Endothelial cell (in vitro differentiated cells): ENCODE results near the gene ANKH. TPM values are rescaled to one million over a fixed set of nuclear protein-coding genes. Genes with fewer than 3 reads are reported as not detected.

Experiments
- DNase-seq: peaks from one replicate; pipeline ENCODE4 v3.0.0; 2021; ENCODE audit warnings: low spot score
- H3K27ac Mint-ChIP-seq: one replicate; pipeline ENCODE4 v1.8.0; 2021; ENCODE audit warnings: mixed read lengths, inconsistent platforms; ENCODE audit not compliant: unreplicated experiment
- H3K27me3 Mint-ChIP-seq: one replicate; pipeline ENCODE4 v1.8.0; 2021; ENCODE audit warnings: mild to moderate bottlenecking, moderate library complexity, mixed read lengths, inconsistent platforms; ENCODE audit not compliant: unreplicated experiment
- H3K36me3 Mint-ChIP-seq: one replicate; pipeline ENCODE4 v1.8.0; 2021; ENCODE audit warnings: mild to moderate bottlenecking, low read depth, mixed read lengths, inconsistent platforms; ENCODE audit not compliant: unreplicated experiment
- H3K4me1 Mint-ChIP-seq: one replicate; pipeline ENCODE4 v1.8.0; 2021; ENCODE audit warnings: mild to moderate bottlenecking, mixed read lengths, inconsistent platforms; ENCODE audit not compliant: unreplicated experiment
- H3K4me3 Mint-ChIP-seq: one replicate; pipeline ENCODE4 v1.8.0; 2021; ENCODE audit warnings: mild to moderate bottlenecking, mixed read lengths, inconsistent platforms; ENCODE audit not compliant: unreplicated experiment
- H3K9me3 Mint-ChIP-seq: one replicate; pipeline ENCODE4 v1.8.0; 2021; ENCODE audit warnings: mixed read lengths, inconsistent platforms; ENCODE audit not compliant: unreplicated experiment
- total RNA-seq: library from RNA; stranded (reverse); fragmentation: NEBNext Ultra II Directional; extraction: Animal tissue kit (Norgen Biotek cat#: 25700); gene quantifications from one replicate; pipeline ENCODE4 v1.2.1, GENCODE V29; 2021; ENCODE audit not compliant: unreplicated experiment
- TF ChIP-seq, protein P1 (sequence below): fragments of 200-600 bp; sonication (generic); IDR thresholded peaks from one replicate; pipeline ENCODE4 v1.5.0; 2021; ENCODE audit warnings: antibody characterized with exemption; ENCODE audit not compliant: unreplicated experiment

The ANKH gene
- total RNA-seq, 1 donor from 2014 or later: 61.8 TPM

DNA sequence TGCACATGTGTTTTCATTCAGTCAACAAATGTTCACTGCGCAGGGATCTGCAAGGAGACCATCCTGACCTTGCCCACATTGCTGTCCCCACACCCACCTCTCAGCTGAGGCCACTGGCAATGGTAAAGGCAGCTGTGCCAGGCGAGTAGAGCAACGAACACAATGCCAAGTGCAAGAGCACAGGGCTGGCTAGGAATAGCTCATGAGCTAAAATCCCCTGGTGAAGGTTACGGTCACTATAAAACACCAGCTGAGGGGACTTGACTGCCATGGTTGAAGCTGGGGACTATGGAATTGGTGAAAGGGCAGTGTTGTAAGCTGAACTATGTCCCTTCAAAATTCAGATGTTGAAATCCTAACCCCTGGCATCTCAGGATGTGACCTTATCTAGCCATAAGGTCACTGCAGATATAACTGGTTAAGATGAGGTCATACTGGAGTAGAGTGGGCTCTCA lies 111.0 kb downstream of the ANKH start:
- peaks cover 6% of the 10 kb centered on the region for H3K4me1 Mint-ChIP-seq
- no peak overlapping the region for H3K27ac Mint-ChIP-seq
- peaks cover 3% of the 10 kb centered on the region for H3K27me3 Mint-ChIP-seq
- TF ChIP-seq, protein P1, sequence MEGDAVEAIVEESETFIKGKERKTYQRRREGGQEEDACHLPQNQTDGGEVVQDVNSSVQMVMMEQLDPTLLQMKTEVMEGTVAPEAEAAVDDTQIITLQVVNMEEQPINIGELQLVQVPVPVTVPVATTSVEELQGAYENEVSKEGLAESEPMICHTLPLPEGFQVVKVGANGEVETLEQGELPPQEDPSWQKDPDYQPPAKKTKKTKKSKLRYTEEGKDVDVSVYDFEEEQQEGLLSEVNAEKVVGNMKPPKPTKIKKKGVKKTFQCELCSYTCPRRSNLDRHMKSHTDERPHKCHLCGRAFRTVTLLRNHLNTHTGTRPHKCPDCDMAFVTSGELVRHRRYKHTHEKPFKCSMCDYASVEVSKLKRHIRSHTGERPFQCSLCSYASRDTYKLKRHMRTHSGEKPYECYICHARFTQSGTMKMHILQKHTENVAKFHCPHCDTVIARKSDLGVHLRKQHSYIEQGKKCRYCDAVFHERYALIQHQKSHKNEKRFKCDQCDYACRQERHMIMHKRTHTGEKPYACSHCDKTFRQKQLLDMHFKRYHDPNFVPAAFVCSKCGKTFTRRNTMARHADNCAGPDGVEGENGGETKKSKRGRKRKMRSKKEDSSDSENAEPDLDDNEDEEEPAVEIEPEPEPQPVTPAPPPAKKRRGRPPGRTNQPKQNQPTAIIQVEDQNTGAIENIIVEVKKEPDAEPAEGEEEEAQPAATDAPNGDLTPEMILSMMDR: no peak
- no peaks in the 10 kb centered on the region for H3K36me3 Mint-ChIP-seq
- no peaks in the 10 kb centered on the region for H3K9me3 Mint-ChIP-seq
- H3K4me3 Mint-ChIP-seq: no peak overlapping the region
- no peak for DNase-seq

DNA sequence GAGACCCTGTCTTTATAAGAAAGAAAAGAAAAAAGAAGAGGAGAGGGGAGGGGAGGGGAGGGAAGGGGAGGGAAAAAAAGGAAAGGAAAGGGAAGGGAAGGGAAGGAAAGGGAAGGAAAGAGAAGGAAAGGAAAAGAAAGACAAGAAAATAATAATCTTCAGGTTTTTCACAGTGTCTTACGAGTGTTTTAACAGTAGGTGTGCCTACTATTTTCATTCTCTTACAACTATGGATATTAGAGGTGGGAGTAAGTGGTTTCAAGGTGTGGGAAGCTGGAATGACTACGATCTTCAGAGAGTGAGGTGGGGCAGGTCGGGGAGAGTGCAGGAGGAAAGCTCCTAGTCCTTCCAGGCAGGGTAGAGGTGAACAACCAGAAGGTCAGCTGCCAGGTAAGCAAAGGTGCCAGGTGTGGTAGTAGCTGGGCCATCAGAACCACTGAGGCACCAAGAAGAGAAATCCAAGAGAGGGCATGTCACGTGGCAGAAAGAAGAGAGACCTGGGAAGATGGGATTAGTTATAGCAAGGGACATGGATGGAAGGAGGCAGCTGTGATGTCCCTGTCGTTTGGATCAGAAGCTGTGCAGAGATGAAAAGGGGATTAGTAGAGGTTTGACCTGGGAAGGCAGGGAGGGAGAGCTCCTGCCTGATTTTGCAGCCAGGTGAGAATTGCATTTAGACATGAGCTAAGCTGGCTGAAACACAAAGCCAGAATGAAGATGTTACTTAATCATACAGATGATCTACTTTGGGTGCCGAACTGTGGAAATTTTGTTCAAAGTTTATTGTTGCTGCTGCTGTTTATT lies 111.6 kb downstream of the ANKH start:
- H3K27ac Mint-ChIP-seq: no peak overlapping the region

DNA sequence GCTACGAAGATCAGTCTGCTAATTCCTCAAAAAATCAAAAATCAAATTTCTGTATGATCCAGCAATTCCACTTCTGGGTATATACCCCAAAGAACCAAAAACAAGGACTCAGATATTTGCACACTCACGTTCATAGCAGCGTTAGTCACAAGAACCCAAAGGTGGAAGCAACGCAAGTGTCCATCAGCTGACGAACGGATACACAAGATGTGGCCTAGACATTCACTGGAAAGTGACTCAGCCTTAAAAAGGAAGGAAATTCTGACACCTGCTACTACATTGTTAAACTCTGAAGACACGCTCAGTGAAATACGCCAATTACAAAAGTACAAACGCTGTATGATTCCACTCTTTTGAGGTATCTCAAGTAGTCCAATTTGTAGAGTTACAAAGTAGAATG lies 113.7 kb downstream of the ANKH start:
- peaks cover 3% of the 10 kb centered on the region for H3K27me3 Mint-ChIP-seq
- H3K4me3 Mint-ChIP-seq: no peak overlapping the region
- peaks cover 12% of the 10 kb centered on the region for H3K4me1 Mint-ChIP-seq
- no peak for DNase-seq
- TF ChIP-seq, protein P1: no peak
- no peaks in the 10 kb centered on the region for H3K36me3 Mint-ChIP-seq
- no peak overlapping the region for H3K27ac Mint-ChIP-seq
- H3K9me3 Mint-ChIP-seq: no peaks in the 10 kb centered on the region

More for the DNA sequence above, 111.6 kb downstream of the ANKH start:
- H3K4me3 Mint-ChIP-seq: no peak overlapping the region
- H3K27me3 Mint-ChIP-seq: peaks cover 3% of the 10 kb centered on the region
- DNase-seq: no peak
- peaks cover 6% of the 10 kb centered on the region for H3K4me1 Mint-ChIP-seq
- no peaks in the 10 kb centered on the region for H3K36me3 Mint-ChIP-seq
- TF ChIP-seq, protein P1: no peak
- H3K9me3 Mint-ChIP-seq: no peaks in the 10 kb centered on the region

DNA sequence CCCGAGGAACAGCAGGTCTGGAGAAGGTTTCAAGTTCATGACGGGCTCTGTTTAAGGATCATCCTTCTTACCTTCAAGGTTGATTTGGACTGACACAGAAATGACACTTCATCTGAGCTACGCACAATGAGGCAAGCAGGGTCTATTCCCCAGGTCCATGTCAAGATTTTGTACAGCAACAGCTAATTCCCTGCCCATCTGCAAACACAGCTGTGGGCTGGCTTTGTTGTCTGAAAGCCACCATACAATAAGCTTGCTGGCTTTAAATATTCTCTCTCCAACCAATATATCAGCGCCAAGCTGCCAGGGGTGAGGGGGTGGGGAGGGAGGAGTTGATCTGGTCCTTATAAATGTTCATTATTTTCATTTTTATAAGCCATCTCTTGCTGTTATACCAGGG lies 115.1 kb downstream of the ANKH start:
- Mint-ChIP-seq H3K36me3 (no peaks in the 10 kb centered on the region), H3K27me3 (no peaks in the 10 kb centered on the region)

DNA sequence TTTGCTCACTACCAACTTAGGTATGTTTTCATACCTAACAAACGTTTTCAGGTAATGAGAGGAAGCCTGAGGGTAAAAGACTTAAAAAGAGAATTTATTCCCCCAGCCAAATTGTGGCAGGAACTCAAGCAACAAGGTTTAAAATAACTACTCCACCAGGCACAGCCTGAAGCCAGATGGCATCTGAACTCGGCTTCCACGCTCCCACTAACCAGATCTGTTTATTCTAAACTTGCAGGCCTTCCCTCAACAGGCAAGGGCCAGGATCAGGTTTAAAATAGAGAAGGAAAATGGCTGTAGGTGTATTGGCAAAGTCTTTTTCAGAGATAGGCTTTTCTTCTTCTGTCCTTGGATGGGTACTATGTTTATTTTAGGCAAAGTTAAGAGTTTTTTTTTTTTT lies 117.6 kb downstream of the ANKH start:
- DNase-seq: no peak
- H3K9me3 Mint-ChIP-seq: no peaks in the 10 kb centered on the region
- H3K4me1 Mint-ChIP-seq: peaks cover 15% of the 10 kb centered on the region
- H3K27ac Mint-ChIP-seq: no peak overlapping the region
- TF ChIP-seq, protein P1: no peak
- no peak overlapping the region for H3K4me3 Mint-ChIP-seq
- no peaks in the 10 kb centered on the region for H3K27me3 Mint-ChIP-seq
- H3K36me3 Mint-ChIP-seq: peaks cover 14% of the 10 kb centered on the region

More for the DNA sequence above, 115.1 kb downstream of the ANKH start:
- H3K9me3 Mint-ChIP-seq: no peaks in the 10 kb centered on the region
- no peak for DNase-seq
- no peak overlapping the region for H3K27ac Mint-ChIP-seq
- H3K4me3 Mint-ChIP-seq: no peak overlapping the region
- TF ChIP-seq, protein P1: no peak
- H3K4me1 Mint-ChIP-seq: peaks cover 18% of the 10 kb centered on the region
